PFSK-1 (cell line): ENCODE measurements around the gene NRP1.

ENCODE experiments used
- POLR2AphosphoS5 ChIP-seq: IDR thresholded peaks from 2 replicates; pipeline ENCODE4 v1.6.1; 2012; ENCODE audit warnings: low read depth, mild to moderate bottlenecking, control low read depth, low read length, moderate library complexity
- SIN3A ChIP-seq: IDR thresholded peaks from 2 replicates; pipeline ENCODE4 v1.6.1; 2012; ENCODE audit warnings: mild to moderate bottlenecking, low read length, moderate library complexity, borderline replicate concordance; ENCODE audit not compliant: insufficient read depth
- TF ChIP-seq, protein P1 (sequence below), 2 experiments: IDR thresholded peaks; 2 replicates each; pipeline versions ENCODE4 v1.6.1 to v1.8.0; 2011 to 2012; ENCODE audit warnings: low read depth in 2 of 2, low read length in 2 of 2, control low read depth in 1 of 2, inconsistent platforms in 1 of 2, mild to moderate bottlenecking in 1 of 2, moderate library complexity in 1 of 2; ENCODE audit not compliant: insufficient read depth in 1 of 2

- TF ChIP-seq SIN3A: no peak
- TF ChIP-seq POLR2AphosphoS5: no peak
- TF ChIP-seq, protein P1, sequence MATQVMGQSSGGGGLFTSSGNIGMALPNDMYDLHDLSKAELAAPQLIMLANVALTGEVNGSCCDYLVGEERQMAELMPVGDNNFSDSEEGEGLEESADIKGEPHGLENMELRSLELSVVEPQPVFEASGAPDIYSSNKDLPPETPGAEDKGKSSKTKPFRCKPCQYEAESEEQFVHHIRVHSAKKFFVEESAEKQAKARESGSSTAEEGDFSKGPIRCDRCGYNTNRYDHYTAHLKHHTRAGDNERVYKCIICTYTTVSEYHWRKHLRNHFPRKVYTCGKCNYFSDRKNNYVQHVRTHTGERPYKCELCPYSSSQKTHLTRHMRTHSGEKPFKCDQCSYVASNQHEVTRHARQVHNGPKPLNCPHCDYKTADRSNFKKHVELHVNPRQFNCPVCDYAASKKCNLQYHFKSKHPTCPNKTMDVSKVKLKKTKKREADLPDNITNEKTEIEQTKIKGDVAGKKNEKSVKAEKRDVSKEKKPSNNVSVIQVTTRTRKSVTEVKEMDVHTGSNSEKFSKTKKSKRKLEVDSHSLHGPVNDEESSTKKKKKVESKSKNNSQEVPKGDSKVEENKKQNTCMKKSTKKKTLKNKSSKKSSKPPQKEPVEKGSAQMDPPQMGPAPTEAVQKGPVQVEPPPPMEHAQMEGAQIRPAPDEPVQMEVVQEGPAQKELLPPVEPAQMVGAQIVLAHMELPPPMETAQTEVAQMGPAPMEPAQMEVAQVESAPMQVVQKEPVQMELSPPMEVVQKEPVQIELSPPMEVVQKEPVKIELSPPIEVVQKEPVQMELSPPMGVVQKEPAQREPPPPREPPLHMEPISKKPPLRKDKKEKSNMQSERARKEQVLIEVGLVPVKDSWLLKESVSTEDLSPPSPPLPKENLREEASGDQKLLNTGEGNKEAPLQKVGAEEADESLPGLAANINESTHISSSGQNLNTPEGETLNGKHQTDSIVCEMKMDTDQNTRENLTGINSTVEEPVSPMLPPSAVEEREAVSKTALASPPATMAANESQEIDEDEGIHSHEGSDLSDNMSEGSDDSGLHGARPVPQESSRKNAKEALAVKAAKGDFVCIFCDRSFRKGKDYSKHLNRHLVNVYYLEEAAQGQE (IDR thresholded peaks at IDR 0.05; ENCODE audit: insufficient read depth in 1 of 2, low read depth in 2 of 2, low read length in 2 of 2): no peak
Observed at GRCh38 chr10:33146189-33147012, 188.1 kb downstream of the NRP1 start.
